Kidney (tissue), 14 donors: ENCODE data around the gene UBE2S. TPM values are rescaled to one million over a fixed set of nuclear protein-coding genes. Genes with fewer than 3 reads are reported as not detected.

Source experiments
- DNase-seq, 5 donors: peaks; one replicate each; pipeline ENCODE4 v3.0.0-alpha.2; 2013 to 2020
- FAIRE-seq: peaks from 2 replicates; lab custom pipeline; 2012; peaks lifted over from hg19 to GRCh38; lab: Jason Lieb, UNC
- H3K27ac ChIP-seq, 2 donors: one replicate each; pipeline ENCODE4 v1.7.0; 2013; ENCODE audit warnings: low read depth in 2 of 2, low read length in 2 of 2, inconsistent platforms in 1 of 2
- H3K27me3 ChIP-seq: one replicate; pipeline ENCODE4 v1.7.1; 2013; ENCODE audit warnings: low read length, inconsistent platforms; ENCODE audit not compliant: control insufficient read depth, insufficient read depth
- H3K36me3 ChIP-seq, 3 donors: one replicate each; pipeline versions ENCODE4 v1.7.0 to v1.7.1; 2013; ENCODE audit warnings: low read length in 3 of 3, control low read depth in 1 of 3, inconsistent platforms in 1 of 3; ENCODE audit not compliant: insufficient read depth in 3 of 3, control insufficient read depth in 2 of 3
- H3K4me1 ChIP-seq, 3 donors: one replicate each; pipeline versions ENCODE4 v1.7.0 to v1.7.1; 2013; ENCODE audit warnings: low read length in 3 of 3, inconsistent platforms in 1 of 3, low read depth in 1 of 3; ENCODE audit not compliant: control insufficient read depth in 2 of 3, insufficient read depth in 2 of 3
- H3K4me3 ChIP-seq, 3 donors: one replicate each; pipeline versions ENCODE4 v1.7.0 to v1.8.1; 2013; ENCODE audit warnings: low read length in 3 of 3, control low read depth in 1 of 3, inconsistent platforms in 1 of 3
- H3K9ac ChIP-seq, 3 donors: one replicate each; pipeline versions ENCODE4 v1.7.0 to v1.7.1; 2013; ENCODE audit warnings: low read length in 3 of 3, control low read depth in 1 of 3, inconsistent platforms in 1 of 3
- H3K9me3 ChIP-seq, 3 donors: one replicate each; pipeline versions ENCODE4 v1.7.0 to v1.7.1; 2013; ENCODE audit warnings: low read length in 3 of 3, control low read depth in 1 of 3, inconsistent platforms in 1 of 3; ENCODE audit not compliant: control insufficient read depth in 2 of 3, insufficient read depth in 1 of 3
- CTCF ChIP-seq: IDR thresholded peaks from 3 replicates; pipeline ENCODE4 v1.5.1; 2012; ENCODE audit warnings: mild to moderate bottlenecking, moderate library complexity, borderline replicate concordance; ENCODE audit not compliant: insufficient read depth; ENCODE audit errors: extremely low read depth
- intact Hi-C: fragments of 100-400 bp; cut with DNase I; formaldehyde crosslinking; loops from one replicate; pipeline ENCODE4 v1.11.1; 2022
- polyA plus RNA-seq: library from polyadenylated mRNA; stranded (reverse); fragments of 350-450 nt; fragmentation: Illumina TruSeq; extraction: RNeasy Lipid Tissue Mini Kit (QIAGEN cat#74804); gene quantifications from one replicate; pipeline ENCODE4 v1.2.3, GENCODE V29; 2014; ENCODE audit warnings: low read depth, low replicate concordance; ENCODE audit not compliant: insufficient read depth
- total RNA-seq: library from RNA; stranded (reverse); fragmentation: NEBNext Ultra II Directional; extraction: Animal tissue kit (Norgen Biotek cat#: 25700); gene quantifications from one replicate; pipeline ENCODE4 v1.2.1, GENCODE V29; 2021
- donor health status: control.
- donor health status: control.
- donor health status: control.
- donor health status: control.
- donor health status: control.
- donor health status: DM: yes; HTN: yes; CAD: no.
- donor health status: Normal renal cell carcinoma (clear cell type).

Gene UBE2S
- total and polyA plus RNA-seq, 2 donors from 2014 or later: 16.8 to 20.8 TPM

- H3K9ac ChIP-seq: no peak overlapping the region
- no peaks in the 10 kb centered on the region for H3K36me3 ChIP-seq
- H3K27me3 ChIP-seq: no peaks in the 10 kb centered on the region
- no peak for TF ChIP-seq CTCF
- no peak overlapping the region for H3K4me3 ChIP-seq
- intact Hi-C loops: no loop called here
- H3K9me3 ChIP-seq: no peaks in the 10 kb centered on the region
- no peak overlapping the region for H3K27ac ChIP-seq
- peaks cover 0 to 2% (median 0%) of the 10 kb centered on the region in 3 donors for H3K4me1 ChIP-seq
- no peak for FAIRE-seq
- DNase-seq: peak in 1 of 5 donors; percentile 49
Measured at GRCh38 chr19:55379174-55379573, 28.4 kb downstream of the UBE2S start.

- no peak for FAIRE-seq
- Histone ChIP-seq H3K4me1 (no peaks in the 10 kb centered on the region), H3K27ac (no peak overlapping the region), H3K36me3 (no peaks in the 10 kb centered on the region), H3K4me3 (no peak overlapping the region), H3K27me3 (no peaks in the 10 kb centered on the region), H3K9me3 (no peaks in the 10 kb centered on the region), H3K9ac (no peak overlapping the region)
- DNase-seq: peak in 3 of 5 donors; percentile 55 to 83 (median 67)
- intact Hi-C loops: no loop called here
- TF ChIP-seq CTCF: no peak
Measured at GRCh38 chr19:55377356-55378131, 30.0 kb downstream of the UBE2S start.

GRCh38 chr19:55376241-55376933 lies 31.2 kb downstream of the UBE2S start, which contains the start of gene TMEM190:
TSS of gene TMEM190 (plus strand) at chr19:55376826. CDS start at chr19:55376854, 28 bp downstream.
- H3K27me3 ChIP-seq: peaks cover 2% of the 10 kb centered on the region
- no peak for TF ChIP-seq CTCF
- no peaks in the 10 kb centered on the region for H3K36me3 ChIP-seq
- H3K9me3 ChIP-seq: no peaks in the 10 kb centered on the region
- H3K27ac ChIP-seq: no peak within 1 kb of the TSS
- peak; percentile 64 to 82 (median 70) for DNase-seq
- no peak for FAIRE-seq
- H3K4me3 ChIP-seq: no peak within 1 kb of the TSS
- intact Hi-C loops: no loop called here
- H3K4me1 ChIP-seq: no peaks in the 10 kb centered on the region
- no peak within 1 kb of the TSS for H3K9ac ChIP-seq
